ENCODE results near the gene GALP.
"Not testable (repeated sequence)": the region's sequence is repeated elsewhere in the genome, so short reads cannot be mapped to it uniquely, and the experiment has no call there.

GALP gene

DNA sequence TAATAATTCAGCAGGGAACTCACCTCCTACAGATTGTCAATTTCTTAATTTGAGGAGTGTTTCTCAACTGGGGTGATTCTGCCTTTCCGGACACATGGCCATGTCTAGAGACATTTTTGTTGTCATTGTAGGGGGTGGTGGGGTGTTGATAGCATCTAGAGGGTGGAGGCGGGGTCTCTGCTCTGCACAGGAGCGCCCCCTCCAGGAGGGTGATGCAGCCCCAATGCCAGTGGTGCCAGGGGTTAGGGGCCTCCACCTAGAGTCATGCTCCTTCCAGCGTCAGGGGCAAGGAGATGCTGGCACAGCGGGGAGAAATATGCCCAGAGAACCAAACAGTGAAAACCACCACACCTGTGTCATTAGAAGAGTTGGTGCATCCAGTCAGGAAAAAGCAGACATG, 31.8 kb downstream of the GALP start:
- H3K4me1 ChIP-seq (ENCODE audit: control insufficient read depth, insufficient read depth, low read depth, low read length); H3K36me3 ChIP-seq (ENCODE audit: control insufficient read depth in 1 of 2, insufficient read depth in 2 of 2, low read depth in 1 of 2, low read length in 2 of 2); H3K4me3 ChIP-seq (ENCODE audit: insufficient read depth in 1 of 2, low read depth in 1 of 2, low read length in 2 of 2); H3K9ac ChIP-seq (ENCODE audit: low read length); H3K23ac ChIP-seq (ENCODE audit: low read length in 2 of 2); H3K4ac ChIP-seq (ENCODE audit: low read depth in 1 of 2, low read length in 2 of 2); H2BK12ac ChIP-seq (ENCODE audit: low read length in 2 of 2); H2BK5ac ChIP-seq (ENCODE audit: low read depth, low read length, poor library complexity, severe bottlenecking); H4K8ac ChIP-seq (ENCODE audit: low read length); H3K18ac ChIP-seq (ENCODE audit: low read depth in 1 of 2, low read length in 2 of 2); H4K91ac ChIP-seq (ENCODE audit: low read length); H3K79me1 ChIP-seq (replicated peaks; ENCODE audit: low read length, poor library complexity, severe bottlenecking); H2BK120ac ChIP-seq (ENCODE audit: low read depth, low read length); H3K27me3 ChIP-seq (ENCODE audit: control insufficient read depth in 1 of 2, insufficient read depth in 1 of 2, low read length in 2 of 2); DNase-seq; H2AK5ac ChIP-seq (ENCODE audit: low read length, severe bottlenecking); H3K9me3 ChIP-seq (ENCODE audit: control insufficient read depth, low read length); H3K27ac ChIP-seq (ENCODE audit: low read length, poor library complexity, severe bottlenecking); H3K4me2 ChIP-seq (ENCODE audit: low read length, poor library complexity, severe bottlenecking); H3K14ac ChIP-seq (ENCODE audit: low read length in 2 of 2); H2AFZ ChIP-seq (ENCODE audit: low read depth, low read length); H2BK15ac ChIP-seq (ENCODE audit: low read depth, poor library complexity, severe bottlenecking): not testable (repeated sequence)
- 51% methylated on average over 5 of the region's 5 CpGs for WGBS

GRCh38 chr19:56209091-56209490, 33.3 kb downstream of the GALP start:
- DNase-seq: no peak
- no peak overlapping the region for H2AFZ ChIP-seq (ENCODE audit: low read depth, low read length)
- no peak overlapping the region for H3K9ac ChIP-seq (ENCODE audit: low read length)
- H3K27me3 ChIP-seq (ENCODE audit: control insufficient read depth in 1 of 2, insufficient read depth in 1 of 2, low read length in 2 of 2): no peaks in the 10 kb centered on the region
- no peaks in the 10 kb centered on the region for H3K79me1 ChIP-seq (replicated peaks; ENCODE audit: low read length, poor library complexity, severe bottlenecking)
- no peak overlapping the region for H3K23ac ChIP-seq (ENCODE audit: low read length in 2 of 2)
- H2AK5ac ChIP-seq (ENCODE audit: low read length, severe bottlenecking): no peak overlapping the region
- no peak overlapping the region for H2BK12ac ChIP-seq (ENCODE audit: low read length in 2 of 2)
- no peak overlapping the region for H3K18ac ChIP-seq (ENCODE audit: low read depth in 1 of 2, low read length in 2 of 2)
- H3K27ac ChIP-seq (ENCODE audit: low read length, poor library complexity, severe bottlenecking): no peak overlapping the region
- no peaks in the 10 kb centered on the region for H3K4me1 ChIP-seq (ENCODE audit: control insufficient read depth, insufficient read depth, low read depth, low read length)
- no peaks in the 10 kb centered on the region for H3K9me3 ChIP-seq (ENCODE audit: control insufficient read depth, low read length)
- H2BK120ac ChIP-seq (ENCODE audit: low read depth, low read length): no peak overlapping the region
- H2BK15ac ChIP-seq (ENCODE audit: low read depth, poor library complexity, severe bottlenecking): no peak overlapping the region
- H3K36me3 ChIP-seq (ENCODE audit: control insufficient read depth in 1 of 2, insufficient read depth in 2 of 2, low read depth in 1 of 2, low read length in 2 of 2): no peaks in the 10 kb centered on the region
- no peak overlapping the region for H3K4ac ChIP-seq (ENCODE audit: low read depth in 1 of 2, low read length in 2 of 2)
- H3K4me3 ChIP-seq (ENCODE audit: insufficient read depth in 1 of 2, low read depth in 1 of 2, low read length in 2 of 2): no peak overlapping the region
- no peak overlapping the region for H4K8ac ChIP-seq (ENCODE audit: low read length)
- no peak overlapping the region for H4K91ac ChIP-seq (ENCODE audit: low read length)
- H3K4me2 ChIP-seq (ENCODE audit: low read length, poor library complexity, severe bottlenecking): no peak overlapping the region
- 85% methylated on average over 11 of the region's 12 CpGs for WGBS
- H3K14ac ChIP-seq (ENCODE audit: low read length in 2 of 2): no peak overlapping the region
- no peak overlapping the region for H2BK5ac ChIP-seq (ENCODE audit: low read depth, low read length, poor library complexity, severe bottlenecking)

- DNase-seq; H3K14ac ChIP-seq (ENCODE audit: low read length in 2 of 2); H4K8ac ChIP-seq (ENCODE audit: low read length); H3K27me3 ChIP-seq (ENCODE audit: control insufficient read depth in 1 of 2, insufficient read depth in 1 of 2, low read length in 2 of 2); H3K79me1 ChIP-seq (replicated peaks; ENCODE audit: low read length, poor library complexity, severe bottlenecking); H3K18ac ChIP-seq (ENCODE audit: low read depth in 1 of 2, low read length in 2 of 2); H3K9me3 ChIP-seq (ENCODE audit: control insufficient read depth, low read length); H2BK5ac ChIP-seq (ENCODE audit: low read depth, low read length, poor library complexity, severe bottlenecking); H4K91ac ChIP-seq (ENCODE audit: low read length); H2BK12ac ChIP-seq (ENCODE audit: low read length in 2 of 2); H3K4me1 ChIP-seq (ENCODE audit: control insufficient read depth, insufficient read depth, low read depth, low read length); H3K9ac ChIP-seq (ENCODE audit: low read length); H3K27ac ChIP-seq (ENCODE audit: low read length, poor library complexity, severe bottlenecking); H2AK5ac ChIP-seq (ENCODE audit: low read length, severe bottlenecking); H3K23ac ChIP-seq (ENCODE audit: low read length in 2 of 2); H3K4me3 ChIP-seq (ENCODE audit: insufficient read depth in 1 of 2, low read depth in 1 of 2, low read length in 2 of 2); H3K36me3 ChIP-seq (ENCODE audit: control insufficient read depth in 1 of 2, insufficient read depth in 2 of 2, low read depth in 1 of 2, low read length in 2 of 2); H2AFZ ChIP-seq (ENCODE audit: low read depth, low read length); H3K4ac ChIP-seq (ENCODE audit: low read depth in 1 of 2, low read length in 2 of 2); H3K4me2 ChIP-seq (ENCODE audit: low read length, poor library complexity, severe bottlenecking); H2BK15ac ChIP-seq (ENCODE audit: low read depth, poor library complexity, severe bottlenecking); H2BK120ac ChIP-seq (ENCODE audit: low read depth, low read length): not testable (repeated sequence)
- 89% methylated on average over 4 of the region's 9 CpGs for WGBS
These were observed 34.2 kb downstream of the GALP start for GRCh38 chr19:56210036-56210435.

- 52% methylated on average over 4 of the region's 4 CpGs for WGBS
- Histone ChIP-seq H3K4ac (ENCODE audit: low read depth in 1 of 2, low read length in 2 of 2) (no peak overlapping the region), H3K27me3 (ENCODE audit: control insufficient read depth in 1 of 2, insufficient read depth in 1 of 2, low read length in 2 of 2) (no peaks in the 10 kb centered on the region)
These were observed 35.9 kb downstream of the GALP start for GRCh38 chr19:56211718-56212117.

More at GRCh38 chr19:56211718-56212117, 35.9 kb downstream of the GALP start:
- no peak overlapping the region for H3K4me3 ChIP-seq (ENCODE audit: insufficient read depth in 1 of 2, low read depth in 1 of 2, low read length in 2 of 2)
- H3K9ac ChIP-seq (ENCODE audit: low read length): no peak overlapping the region
- no peak overlapping the region for H3K4me2 ChIP-seq (ENCODE audit: low read length, poor library complexity, severe bottlenecking)
- H3K36me3 ChIP-seq (ENCODE audit: control insufficient read depth in 1 of 2, insufficient read depth in 2 of 2, low read depth in 1 of 2, low read length in 2 of 2): no peaks in the 10 kb centered on the region
- H3K14ac ChIP-seq (ENCODE audit: low read length in 2 of 2): no peak overlapping the region
- no peak overlapping the region for H4K8ac ChIP-seq (ENCODE audit: low read length)
- H2BK5ac ChIP-seq (ENCODE audit: low read depth, low read length, poor library complexity, severe bottlenecking): no peak overlapping the region
- DNase-seq: no peak
- no peak overlapping the region for H2AFZ ChIP-seq (ENCODE audit: low read depth, low read length)
- no peak overlapping the region for H2BK12ac ChIP-seq (ENCODE audit: low read length in 2 of 2)
- no peak overlapping the region for H3K23ac ChIP-seq (ENCODE audit: low read length in 2 of 2)
- no peaks in the 10 kb centered on the region for H3K9me3 ChIP-seq (ENCODE audit: control insufficient read depth, low read length)
- H3K18ac ChIP-seq (ENCODE audit: low read depth in 1 of 2, low read length in 2 of 2): no peak overlapping the region
- H2BK15ac ChIP-seq (ENCODE audit: low read depth, poor library complexity, severe bottlenecking): no peak overlapping the region
- no peaks in the 10 kb centered on the region for H3K79me1 ChIP-seq (replicated peaks; ENCODE audit: low read length, poor library complexity, severe bottlenecking)
- no peaks in the 10 kb centered on the region for H3K4me1 ChIP-seq (ENCODE audit: control insufficient read depth, insufficient read depth, low read depth, low read length)
- no peak overlapping the region for H4K91ac ChIP-seq (ENCODE audit: low read length)
- H2BK120ac ChIP-seq (ENCODE audit: low read depth, low read length): no peak overlapping the region
- no peak overlapping the region for H3K27ac ChIP-seq (ENCODE audit: low read length, poor library complexity, severe bottlenecking)
- H2AK5ac ChIP-seq (ENCODE audit: low read length, severe bottlenecking): no peak overlapping the region

Measured in mesenchymal stem cell (in vitro differentiated cells and primary cell).